22Rv1 (cell line): Measurements from ENCODE around the gene ITLN2.
"Not testable (repeated sequence)": the region's sequence is repeated elsewhere in the genome, so short reads cannot be mapped to it uniquely, and the experiment has no call there.

Experiments used
- H3K27ac ChIP-seq: fragments of 450-650 bp; 2 replicates; pipeline ENCODE4 v1.5.1; 2017
- ZFX ChIP-seq: fragments of 450-650 bp; IDR thresholded peaks from 2 replicates; pipeline ENCODE4 v1.6.1; 2017; ENCODE audit warnings: antibody characterized with exemption, borderline replicate concordance
- TF ChIP-seq, protein P1 (sequence below): fragments of 450-650 bp; IDR thresholded peaks from 2 replicates; pipeline ENCODE4 v1.5.1; 2017; ENCODE audit warnings: mild to moderate bottlenecking

Gene ITLN2

DNA sequence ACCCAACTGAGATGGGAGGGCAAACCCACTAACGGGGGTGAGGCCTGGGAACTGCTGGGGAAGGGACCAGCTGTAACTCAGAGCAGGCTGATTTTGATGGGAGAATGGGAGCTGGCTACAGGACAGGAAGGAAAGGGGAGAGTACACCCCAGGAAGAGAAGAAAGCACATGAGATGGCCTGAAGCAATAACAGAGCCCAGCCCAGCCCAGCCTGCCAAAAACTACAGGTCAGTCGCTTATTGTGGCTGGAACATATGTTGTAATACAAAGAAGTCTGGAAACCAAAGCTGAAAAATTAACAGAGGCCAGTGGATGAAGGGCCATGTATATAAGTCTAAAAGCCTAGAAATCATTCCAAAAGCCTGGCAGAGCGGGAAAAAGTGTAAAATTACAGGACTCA is 1.6 kb downstream of the ITLN2 start:
- no peak overlapping the region for H3K27ac ChIP-seq
- no peak for TF ChIP-seq ZFX
- TF ChIP-seq, protein P1, sequence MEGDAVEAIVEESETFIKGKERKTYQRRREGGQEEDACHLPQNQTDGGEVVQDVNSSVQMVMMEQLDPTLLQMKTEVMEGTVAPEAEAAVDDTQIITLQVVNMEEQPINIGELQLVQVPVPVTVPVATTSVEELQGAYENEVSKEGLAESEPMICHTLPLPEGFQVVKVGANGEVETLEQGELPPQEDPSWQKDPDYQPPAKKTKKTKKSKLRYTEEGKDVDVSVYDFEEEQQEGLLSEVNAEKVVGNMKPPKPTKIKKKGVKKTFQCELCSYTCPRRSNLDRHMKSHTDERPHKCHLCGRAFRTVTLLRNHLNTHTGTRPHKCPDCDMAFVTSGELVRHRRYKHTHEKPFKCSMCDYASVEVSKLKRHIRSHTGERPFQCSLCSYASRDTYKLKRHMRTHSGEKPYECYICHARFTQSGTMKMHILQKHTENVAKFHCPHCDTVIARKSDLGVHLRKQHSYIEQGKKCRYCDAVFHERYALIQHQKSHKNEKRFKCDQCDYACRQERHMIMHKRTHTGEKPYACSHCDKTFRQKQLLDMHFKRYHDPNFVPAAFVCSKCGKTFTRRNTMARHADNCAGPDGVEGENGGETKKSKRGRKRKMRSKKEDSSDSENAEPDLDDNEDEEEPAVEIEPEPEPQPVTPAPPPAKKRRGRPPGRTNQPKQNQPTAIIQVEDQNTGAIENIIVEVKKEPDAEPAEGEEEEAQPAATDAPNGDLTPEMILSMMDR = no peak

DNA sequence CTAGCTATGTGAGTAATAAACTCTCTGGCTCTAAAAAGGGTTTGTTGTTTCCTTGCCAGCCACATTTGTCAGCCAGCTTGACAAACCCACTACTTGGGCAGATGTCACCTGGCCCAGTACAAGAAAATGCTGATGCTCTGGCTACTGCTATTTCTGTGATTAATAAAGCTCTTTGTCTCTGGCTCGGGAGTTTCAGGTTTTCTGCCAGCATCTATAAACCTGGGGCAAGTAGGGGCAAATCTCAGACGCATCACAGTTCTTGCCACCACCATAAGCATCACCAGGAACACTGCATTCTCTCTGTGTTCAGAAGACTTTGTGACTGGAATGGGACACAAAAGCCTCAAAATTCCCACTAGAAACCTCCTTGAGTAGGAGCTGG is 2.5 kb downstream of the ITLN2 start:
- no peak overlapping the region for H3K27ac ChIP-seq
- TF ChIP-seq, protein P1 = no peak
- TF ChIP-seq ZFX = no peak

- H3K27ac ChIP-seq = no peak overlapping the region
- TF ChIP-seq ZFX = no peak
- TF ChIP-seq, protein P1 = peak; percentile 91
Measured at GRCh38 chr1:160951443-160952128, 3.0 kb downstream of the ITLN2 start.

DNA sequence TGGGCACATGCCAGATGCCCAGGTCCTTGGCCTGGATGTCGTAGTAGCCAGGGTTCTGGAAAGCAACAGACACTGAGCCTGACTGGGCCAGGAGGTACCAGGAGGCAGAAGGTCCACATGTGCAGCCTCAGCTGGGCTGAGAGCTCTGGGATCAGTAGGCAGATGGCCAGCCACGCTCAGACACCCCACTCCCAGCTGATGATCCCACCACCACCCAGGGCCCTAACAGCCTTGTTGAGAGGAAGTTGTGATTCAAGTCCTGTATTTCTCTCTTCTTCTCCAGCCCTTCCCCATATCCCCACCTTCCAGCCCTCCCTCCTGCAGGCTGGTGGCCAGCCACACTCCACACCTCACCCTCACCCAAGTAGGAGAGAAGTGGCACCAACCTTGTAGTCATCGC is 4.0 kb downstream of the ITLN2 start:
- no peak overlapping the region for H3K27ac ChIP-seq
- no peak for TF ChIP-seq ZFX
- TF ChIP-seq, protein P1 = no peak

DNA sequence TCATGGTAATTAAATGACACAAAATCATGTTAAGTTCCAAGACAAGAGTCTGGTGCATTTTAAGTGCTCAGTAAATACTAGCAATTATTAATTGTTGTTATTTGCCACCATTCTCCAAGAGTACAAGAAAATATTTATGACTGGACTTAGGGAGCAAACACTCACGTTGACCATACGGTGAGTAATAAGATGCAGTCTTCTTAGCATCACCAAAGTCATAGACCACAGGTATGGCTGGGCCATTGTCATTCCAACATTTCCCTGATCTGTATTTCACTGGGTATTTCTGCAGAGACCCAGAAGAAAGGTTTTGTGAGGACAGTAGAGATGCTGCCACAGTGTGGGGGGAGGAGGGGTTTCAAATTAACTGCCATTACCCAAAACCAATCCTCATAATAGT is 4.7 kb downstream of the ITLN2 start:
- no peak for TF ChIP-seq ZFX
- TF ChIP-seq, protein P1 = no peak
- H3K27ac ChIP-seq = no peak overlapping the region

- H3K27ac ChIP-seq = not testable (repeated sequence)
Measured at GRCh38 chr1:160949216-160949880, 5.3 kb downstream of the ITLN2 start.

- not testable (repeated sequence) for H3K27ac ChIP-seq
Measured at GRCh38 chr1:160947174-160947759, 7.3 kb downstream of the ITLN2 start.

GRCh38 chr1:160945881-160946280 is 8.7 kb downstream of the ITLN2 start:
- not testable (repeated sequence) for H3K27ac ChIP-seq

- TF ChIP-seq ZFX = no peak
- TF ChIP-seq, protein P1 = no peak
- H3K27ac ChIP-seq = no peak overlapping the region
Measured at GRCh38 chr1:160945079-160945478, 9.5 kb downstream of the ITLN2 start.
